IPS-15b (cell line): ENCODE measurements around the gene ZNF451.

Experiments
- H3K27me3 ChIP-seq: one replicate; pipeline ENCODE4 v1.6.1; 2013; ENCODE audit warnings: low read length; ENCODE audit not compliant: control insufficient read depth, insufficient read depth
- H3K36me3 ChIP-seq: one replicate; pipeline ENCODE4 v1.6.1; 2013; ENCODE audit warnings: low read length; ENCODE audit not compliant: control insufficient read depth, insufficient read depth
- H3K4me1 ChIP-seq: one replicate; pipeline ENCODE4 v1.6.1; 2013; ENCODE audit warnings: mild to moderate bottlenecking, low read length; ENCODE audit not compliant: control insufficient read depth, insufficient read depth
- H3K4me3 ChIP-seq: one replicate; pipeline ENCODE4 v1.5.1; 2013; ENCODE audit warnings: low read depth, low read length
- H3K9ac ChIP-seq: one replicate; pipeline ENCODE4 v1.6.1; 2013; ENCODE audit warnings: low read depth, mild to moderate bottlenecking, low read length
- H3K9me3 ChIP-seq: one replicate; pipeline ENCODE4 v1.6.1; 2013; ENCODE audit warnings: mild to moderate bottlenecking, low read length; ENCODE audit not compliant: control insufficient read depth, insufficient read depth

ZNF451 gene

DNA sequence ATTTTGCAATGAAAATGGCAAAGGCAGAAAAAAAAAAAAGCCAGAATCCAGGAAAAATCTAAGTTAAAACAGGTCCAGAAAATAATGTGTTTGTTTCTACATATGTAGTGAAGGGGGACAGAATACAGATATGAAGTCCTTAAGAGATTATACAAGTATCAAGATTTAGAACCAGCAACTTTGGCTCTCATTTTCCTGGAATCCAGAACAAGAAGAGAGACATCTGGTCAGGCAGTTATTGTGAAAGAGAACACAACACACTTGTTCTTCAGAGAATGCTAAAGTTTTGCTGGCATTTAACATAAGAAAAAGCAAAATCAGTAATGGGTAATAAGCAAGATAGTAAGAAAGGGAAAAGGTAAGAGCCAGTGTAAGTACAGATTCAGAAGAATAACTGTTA, 103.2 kb downstream of the ZNF451 start:
- Histone ChIP-seq H3K9me3 (no peaks in the 10 kb centered on the region), H3K27me3 (no peaks in the 10 kb centered on the region), H3K4me1 (no peaks in the 10 kb centered on the region), H3K4me3 (no peak overlapping the region), H3K9ac (no peak overlapping the region), H3K36me3 (no peaks in the 10 kb centered on the region)

DNA sequence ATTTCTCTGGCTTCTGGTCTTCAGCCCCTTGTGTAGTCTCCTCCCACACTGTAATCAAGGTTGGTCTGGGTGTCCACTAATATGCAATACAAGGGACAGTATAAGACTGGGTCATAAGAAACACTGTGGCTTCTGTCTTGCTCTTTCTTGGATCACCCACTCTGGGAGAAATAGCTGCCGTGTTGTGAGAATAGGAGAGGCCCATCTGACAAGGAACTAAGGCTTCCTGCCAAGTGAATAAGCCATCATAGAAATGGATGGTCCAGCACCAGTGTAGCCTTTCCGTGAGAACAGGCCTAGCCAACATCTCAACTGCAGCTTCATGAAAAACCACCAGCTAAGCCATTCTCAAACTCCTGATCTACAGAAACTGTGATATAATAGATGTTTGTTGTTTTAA, 105.5 kb downstream of the ZNF451 start:
- Histone ChIP-seq H3K4me1 (peaks cover 5% of the 10 kb centered on the region), H3K9me3 (no peaks in the 10 kb centered on the region), H3K4me3 (no peak overlapping the region), H3K36me3 (no peaks in the 10 kb centered on the region), H3K9ac (no peak overlapping the region), H3K27me3 (no peaks in the 10 kb centered on the region)

DNA sequence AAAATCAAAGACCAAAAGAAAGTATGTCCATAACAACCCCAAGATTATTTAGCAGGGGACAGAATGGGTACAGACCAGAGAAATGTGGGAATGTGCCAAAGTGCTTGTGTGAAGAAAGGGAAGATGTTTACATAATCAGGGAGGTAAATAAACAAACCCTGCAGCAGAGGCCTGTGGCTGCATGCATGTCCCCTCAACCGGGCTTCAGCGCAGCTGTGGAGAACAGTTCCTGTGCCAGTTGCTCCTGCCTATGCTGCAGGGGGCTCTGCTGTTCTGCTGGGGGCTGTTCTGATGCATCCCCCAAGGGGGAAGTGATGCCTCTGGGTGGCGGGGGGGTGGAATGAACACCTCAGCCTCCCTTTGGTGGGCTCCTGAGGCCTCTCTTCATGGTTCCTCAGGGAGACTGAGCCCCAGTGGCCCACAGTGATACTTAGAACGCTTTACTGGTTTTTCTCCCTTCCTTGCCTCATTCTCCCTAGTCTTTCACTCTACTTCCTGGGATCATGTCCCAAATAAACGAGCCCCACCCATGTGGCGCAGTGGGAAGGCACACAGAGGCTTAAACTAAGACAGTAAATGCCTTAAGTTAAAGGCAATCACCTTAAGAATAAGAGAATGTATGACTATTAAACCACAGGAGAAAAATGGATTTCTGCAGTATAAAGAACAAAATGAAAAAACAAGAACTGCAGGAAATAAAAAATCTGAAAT, 109.1 kb downstream of the ZNF451 start:
- Histone ChIP-seq H3K27me3 (no peaks in the 10 kb centered on the region), H3K4me3 (no peak overlapping the region), H3K4me1 (peaks cover 5% of the 10 kb centered on the region), H3K9me3 (no peaks in the 10 kb centered on the region), H3K36me3 (no peaks in the 10 kb centered on the region), H3K9ac (peak overlapping the region; percentile 17)

DNA sequence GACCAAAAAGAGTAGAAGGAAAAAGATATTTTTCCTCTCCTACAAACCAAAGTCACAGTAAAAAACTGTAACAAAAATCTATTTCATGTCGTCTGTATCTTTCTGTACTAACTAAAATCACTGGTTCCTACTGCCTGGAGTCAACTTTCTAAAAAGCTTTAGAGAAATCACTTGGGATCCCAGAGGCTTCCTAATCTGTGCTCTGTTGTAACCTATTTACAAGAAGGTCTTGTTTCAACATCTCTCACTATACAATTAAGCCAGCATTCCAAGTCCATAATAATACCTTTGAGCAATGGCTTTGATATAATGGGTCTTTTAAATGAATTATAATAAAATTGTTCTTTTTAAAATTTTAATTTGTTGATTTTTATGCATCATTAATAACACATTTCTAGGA, 111.7 kb downstream of the ZNF451 start:
- H3K9me3 ChIP-seq, result no peaks in the 10 kb centered on the region
- peaks cover 9% of the 10 kb centered on the region for H3K4me1 ChIP-seq
- no peak overlapping the region for H3K4me3 ChIP-seq
- no peaks in the 10 kb centered on the region for H3K36me3 ChIP-seq
- H3K27me3 ChIP-seq, result no peaks in the 10 kb centered on the region
- H3K9ac ChIP-seq, result no peak overlapping the region

DNA sequence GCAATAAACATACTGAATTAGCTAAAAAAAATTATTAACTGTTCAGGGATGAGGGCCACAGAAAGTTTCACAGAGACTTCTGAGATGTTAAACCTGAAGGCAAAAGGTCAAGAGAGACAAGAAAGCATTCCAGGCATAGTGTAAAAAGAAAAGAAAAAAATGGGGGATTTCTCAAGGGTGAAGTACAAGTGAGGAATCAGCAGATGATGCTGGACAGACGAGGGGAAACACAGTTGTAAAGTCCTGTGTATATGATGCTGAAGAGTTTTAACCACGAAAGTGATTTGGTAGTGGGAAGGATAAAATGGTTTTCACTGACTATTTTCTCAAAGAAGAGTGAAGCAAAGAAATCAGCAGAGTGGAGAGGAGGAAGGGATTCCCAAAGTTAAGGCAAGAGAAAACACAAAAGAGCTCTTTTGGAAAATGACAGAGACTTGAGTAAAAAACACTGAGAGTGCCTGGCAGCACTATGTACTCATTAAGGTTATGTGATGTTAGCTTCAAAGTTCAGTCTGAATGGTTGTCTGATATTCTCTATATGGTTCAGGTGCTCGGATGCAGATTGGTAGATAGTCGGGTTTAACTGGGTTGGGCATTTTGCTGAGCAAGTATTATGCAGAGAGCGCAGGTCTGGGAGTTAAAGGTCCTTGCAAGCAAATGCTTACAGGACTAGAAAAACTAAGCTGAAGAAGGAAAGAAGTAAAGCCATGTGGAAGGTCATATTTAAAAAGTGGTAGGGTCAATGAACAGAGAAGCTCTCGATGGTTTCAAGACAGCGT, 115.8 kb downstream of the ZNF451 start:
- Histone ChIP-seq H3K4me1 (peaks cover 5% of the 10 kb centered on the region), H3K4me3 (no peak overlapping the region), H3K9ac (no peak overlapping the region), H3K9me3 (no peaks in the 10 kb centered on the region), H3K27me3 (no peaks in the 10 kb centered on the region), H3K36me3 (no peaks in the 10 kb centered on the region)

DNA sequence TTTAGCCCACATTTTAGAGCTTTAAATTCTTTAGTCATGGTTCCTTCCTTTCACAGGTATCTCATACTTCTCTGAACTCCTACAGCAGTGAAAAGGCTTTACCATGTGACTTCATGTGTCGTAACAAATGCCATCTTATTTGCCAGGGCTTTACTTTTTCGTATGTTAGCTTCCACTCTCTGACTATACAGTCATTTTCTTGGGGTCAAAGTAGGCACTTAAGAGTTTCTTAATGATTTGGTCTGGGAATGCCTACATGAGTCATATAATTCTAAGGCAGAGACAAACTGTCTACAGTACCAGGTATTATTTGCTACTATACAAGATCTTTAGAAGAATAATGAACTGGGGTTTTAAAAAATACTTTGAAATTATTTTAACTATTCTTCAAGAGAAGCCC, 117.2 kb downstream of the ZNF451 start:
- Histone ChIP-seq H3K36me3 (no peaks in the 10 kb centered on the region), H3K9ac (no peak overlapping the region), H3K4me3 (no peak overlapping the region), H3K27me3 (no peaks in the 10 kb centered on the region), H3K9me3 (no peaks in the 10 kb centered on the region), H3K4me1 (peaks cover 5% of the 10 kb centered on the region)

DNA sequence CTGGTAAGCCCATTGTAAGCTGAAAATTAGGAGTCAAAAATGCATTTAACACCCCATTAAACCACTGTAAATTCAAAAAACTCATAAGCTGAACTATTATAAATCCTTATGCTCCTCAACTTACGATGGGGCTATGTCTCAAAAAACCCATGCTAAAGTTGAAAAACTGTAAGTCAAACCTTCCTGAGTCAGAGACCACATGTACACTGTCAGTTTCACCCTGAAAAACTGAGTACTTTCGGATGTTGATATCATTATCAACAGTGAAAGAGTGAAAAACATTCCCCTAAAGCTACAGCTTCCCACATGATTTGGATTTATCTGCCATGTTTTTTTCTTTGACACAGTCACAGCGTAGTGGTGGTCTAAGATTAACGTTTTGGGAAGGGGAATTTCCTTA, 117.9 kb downstream of the ZNF451 start:
- Histone ChIP-seq H3K4me3 (no peak overlapping the region), H3K27me3 (no peaks in the 10 kb centered on the region), H3K9ac (no peak overlapping the region), H3K36me3 (no peaks in the 10 kb centered on the region), H3K9me3 (no peaks in the 10 kb centered on the region), H3K4me1 (peaks cover 5% of the 10 kb centered on the region)

DNA sequence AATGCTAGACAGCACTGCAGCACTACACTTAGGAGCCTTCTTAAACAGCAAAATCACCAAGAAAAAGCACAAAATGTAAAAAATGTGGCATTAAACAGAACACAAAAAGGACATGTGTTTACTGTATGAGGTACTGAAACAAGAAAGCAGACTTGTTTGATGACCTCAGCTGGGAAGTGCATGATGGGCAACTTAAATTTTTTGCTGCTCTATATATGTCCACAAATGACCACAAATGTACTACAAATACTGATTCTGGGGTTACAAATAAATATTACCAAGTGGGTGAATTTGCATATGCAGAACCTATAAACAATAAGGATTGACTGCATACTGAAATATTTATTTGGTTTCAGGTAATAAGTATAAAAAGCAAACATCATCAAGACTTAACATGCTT, 119.0 kb downstream of the ZNF451 start:
- H3K4me1 ChIP-seq, result peaks cover 5% of the 10 kb centered on the region
- no peak overlapping the region for H3K9ac ChIP-seq
- no peak overlapping the region for H3K4me3 ChIP-seq
- H3K9me3 ChIP-seq, result no peaks in the 10 kb centered on the region
- no peaks in the 10 kb centered on the region for H3K27me3 ChIP-seq
- H3K36me3 ChIP-seq, result no peaks in the 10 kb centered on the region

DNA sequence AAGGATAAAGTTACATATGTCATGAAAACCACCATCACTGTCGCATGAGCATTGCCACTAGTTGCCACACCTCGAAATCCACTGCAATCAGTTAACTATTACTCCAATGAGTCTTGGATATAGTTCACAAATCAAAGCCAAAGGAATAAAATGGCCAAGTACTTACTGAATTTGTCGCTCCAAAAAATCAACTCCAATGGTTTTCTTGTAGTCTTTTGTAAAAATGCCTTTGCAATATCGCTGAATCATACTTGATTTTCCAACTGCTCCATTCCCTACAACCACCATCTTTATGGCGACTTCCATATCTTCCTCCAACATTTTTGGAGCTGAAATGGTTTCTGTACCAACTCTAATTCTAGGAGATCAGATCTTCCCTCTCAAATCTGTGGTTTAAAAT, 120.1 kb downstream of the ZNF451 start:
- no peaks in the 10 kb centered on the region for H3K9me3 ChIP-seq

DNA sequence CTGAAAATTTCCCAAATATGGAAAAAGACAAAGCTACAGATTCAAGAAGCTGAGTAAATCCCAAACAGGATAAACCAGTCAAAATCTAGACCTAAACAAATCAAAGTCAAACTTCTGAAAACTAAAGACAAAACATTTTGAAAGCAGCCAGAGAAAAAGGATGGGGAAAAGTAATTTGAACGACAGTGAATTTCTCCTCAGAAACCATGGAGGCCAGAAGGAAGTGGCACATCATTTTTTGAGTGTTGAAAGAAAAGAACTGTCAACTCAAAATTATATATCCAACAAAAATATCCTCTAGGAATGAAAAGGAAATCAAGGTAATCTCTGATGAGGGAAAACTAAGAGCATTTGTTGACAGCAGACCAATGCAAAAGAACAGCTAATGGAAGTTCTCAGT, 125.3 kb downstream of the ZNF451 start:
- Histone ChIP-seq H3K4me1 (no peaks in the 10 kb centered on the region), H3K9me3 (no peaks in the 10 kb centered on the region), H3K9ac (no peak overlapping the region), H3K27me3 (no peaks in the 10 kb centered on the region), H3K36me3 (no peaks in the 10 kb centered on the region), H3K4me3 (no peak overlapping the region)

More for the DNA sequence above, 120.1 kb downstream of the ZNF451 start:
- no peak overlapping the region for H3K4me3 ChIP-seq
- H3K9ac ChIP-seq, result no peak overlapping the region
- peaks cover 5% of the 10 kb centered on the region for H3K4me1 ChIP-seq
- no peaks in the 10 kb centered on the region for H3K36me3 ChIP-seq
- H3K27me3 ChIP-seq, result no peaks in the 10 kb centered on the region

DNA sequence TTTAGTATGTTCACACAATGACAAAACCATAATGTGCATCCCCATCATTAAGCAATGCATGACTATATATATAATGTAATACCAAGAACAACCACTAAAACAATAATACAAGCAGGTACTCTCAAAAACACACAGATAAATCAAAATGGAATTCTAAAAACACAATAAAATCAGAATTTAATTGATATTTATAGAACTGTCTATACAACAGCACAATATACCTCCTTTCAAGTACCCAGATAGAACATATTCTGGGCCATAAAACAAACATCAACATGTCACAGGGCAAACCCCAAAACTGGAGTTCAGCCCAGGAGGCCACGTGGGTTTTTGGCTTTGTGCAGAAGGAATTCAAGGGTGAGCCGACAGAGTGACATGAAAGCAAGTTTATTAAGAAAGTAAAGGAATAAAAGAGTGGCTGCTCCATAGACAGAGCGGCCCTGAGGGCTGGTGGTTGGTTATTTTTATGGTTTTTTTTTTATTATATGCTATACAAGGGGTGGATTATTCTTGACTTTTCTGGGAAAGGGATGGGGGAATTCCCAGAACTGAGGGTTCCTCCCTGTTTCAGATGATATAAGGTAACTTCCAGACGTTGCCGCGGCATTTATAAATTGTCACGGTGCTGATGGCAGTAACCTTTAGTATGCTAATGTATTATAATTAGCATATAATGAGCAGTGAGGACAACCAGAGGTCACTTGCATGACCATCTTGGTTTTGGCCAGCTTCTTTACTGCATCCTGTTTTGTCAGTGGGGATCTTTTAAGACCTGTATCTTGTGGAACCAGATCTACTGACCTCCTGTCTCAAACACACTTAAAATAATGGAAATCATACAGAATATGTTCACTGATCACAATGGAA, 126.5 kb downstream of the ZNF451 start:
- Histone ChIP-seq H3K9me3 (no peaks in the 10 kb centered on the region), H3K27me3 (no peaks in the 10 kb centered on the region), H3K9ac (no peak overlapping the region), H3K4me3 (no peak overlapping the region), H3K36me3 (no peaks in the 10 kb centered on the region), H3K4me1 (peaks cover 2% of the 10 kb centered on the region)
